Right renal cortex interstitium (tissue), 3 donors: ENCODE results near the gene BPIFB3. TPM values are rescaled to one million over a fixed set of nuclear protein-coding genes. Genes with fewer than 3 reads are reported as not detected.

Experiments used
- DNase-seq, 3 donors: peaks; one replicate each; pipeline ENCODE4 v3.0.0-alpha.2; 2013; ENCODE audit warnings: low read depth in 3 of 3, low spot score in 2 of 3
- polyA plus RNA-seq, 3 donors: library from polyadenylated mRNA; unstranded; fragments of 120-200 nt; gene quantifications; one replicate each; pipeline ENCODE4 v1.2.1, GENCODE V29; 2013; ENCODE audit not compliant: insufficient read length in 3 of 3

BPIFB3 gene
- polyA plus RNA-seq, 3 donors = not detected

- DNase-seq = no peak
Observed at GRCh38 chr20:33059741-33060390, 6.2 kb downstream of the BPIFB3 start.

- DNase-seq = no peak
Observed at GRCh38 chr20:33061658-33062028, 7.9 kb downstream of the BPIFB3 start.

- DNase-seq = no peak
Observed at GRCh38 chr20:33062105-33062824, 8.6 kb downstream of the BPIFB3 start.

- DNase-seq = no peak
Observed at GRCh38 chr20:33062825-33063149, 9.1 kb downstream of the BPIFB3 start.

GRCh38 chr20:33063271-33063670 lies 9.6 kb downstream of the BPIFB3 start:
- DNase-seq = no peak

GRCh38 chr20:33064572-33065287 lies 11.0 kb downstream of the BPIFB3 start:
- DNase-seq = no peak

- DNase-seq = no peak
Observed at GRCh38 chr20:33065785-33066184, 12.1 kb downstream of the BPIFB3 start.

- DNase-seq = no peak
Observed at GRCh38 chr20:33067806-33068205, 14.1 kb downstream of the BPIFB3 start.

DNA sequence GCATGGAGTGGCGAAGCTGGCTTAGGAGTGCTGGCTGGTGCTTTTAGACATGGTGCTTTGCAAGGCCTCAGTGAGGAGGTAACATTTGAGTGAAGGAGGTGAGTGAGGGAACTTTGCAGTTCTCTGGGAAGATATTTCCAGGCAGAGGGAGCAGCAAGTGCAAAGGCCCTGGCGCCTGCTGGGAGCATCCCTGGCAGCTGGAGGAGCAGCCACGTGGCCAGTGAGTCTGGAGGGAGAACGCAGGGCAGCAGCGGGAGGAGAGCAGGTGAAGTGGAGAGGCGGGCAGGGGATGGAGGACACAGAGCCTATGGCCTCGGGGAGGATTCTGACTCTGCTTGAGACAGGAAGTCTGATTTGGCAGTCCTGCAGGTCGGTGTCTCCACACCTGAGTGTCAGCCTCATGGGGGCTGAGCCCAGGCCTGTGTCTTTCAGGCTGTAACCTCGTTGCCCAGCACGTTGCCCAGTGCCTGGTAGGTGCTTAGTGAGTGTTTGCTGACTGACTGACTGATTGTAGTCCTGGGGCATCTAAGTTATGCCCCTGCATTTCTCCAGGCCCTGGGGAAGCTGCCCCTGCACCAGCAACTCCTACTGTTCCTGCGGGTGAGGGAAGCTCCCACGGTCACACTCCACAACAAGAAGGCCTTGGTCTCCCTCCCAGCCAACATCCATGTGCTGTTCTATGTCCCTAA lies 14.7 kb downstream of the BPIFB3 start:
- no peak for DNase-seq

GRCh38 chr20:33069673-33070072 lies 16.0 kb downstream of the BPIFB3 start:
- DNase-seq = no peak

DNA sequence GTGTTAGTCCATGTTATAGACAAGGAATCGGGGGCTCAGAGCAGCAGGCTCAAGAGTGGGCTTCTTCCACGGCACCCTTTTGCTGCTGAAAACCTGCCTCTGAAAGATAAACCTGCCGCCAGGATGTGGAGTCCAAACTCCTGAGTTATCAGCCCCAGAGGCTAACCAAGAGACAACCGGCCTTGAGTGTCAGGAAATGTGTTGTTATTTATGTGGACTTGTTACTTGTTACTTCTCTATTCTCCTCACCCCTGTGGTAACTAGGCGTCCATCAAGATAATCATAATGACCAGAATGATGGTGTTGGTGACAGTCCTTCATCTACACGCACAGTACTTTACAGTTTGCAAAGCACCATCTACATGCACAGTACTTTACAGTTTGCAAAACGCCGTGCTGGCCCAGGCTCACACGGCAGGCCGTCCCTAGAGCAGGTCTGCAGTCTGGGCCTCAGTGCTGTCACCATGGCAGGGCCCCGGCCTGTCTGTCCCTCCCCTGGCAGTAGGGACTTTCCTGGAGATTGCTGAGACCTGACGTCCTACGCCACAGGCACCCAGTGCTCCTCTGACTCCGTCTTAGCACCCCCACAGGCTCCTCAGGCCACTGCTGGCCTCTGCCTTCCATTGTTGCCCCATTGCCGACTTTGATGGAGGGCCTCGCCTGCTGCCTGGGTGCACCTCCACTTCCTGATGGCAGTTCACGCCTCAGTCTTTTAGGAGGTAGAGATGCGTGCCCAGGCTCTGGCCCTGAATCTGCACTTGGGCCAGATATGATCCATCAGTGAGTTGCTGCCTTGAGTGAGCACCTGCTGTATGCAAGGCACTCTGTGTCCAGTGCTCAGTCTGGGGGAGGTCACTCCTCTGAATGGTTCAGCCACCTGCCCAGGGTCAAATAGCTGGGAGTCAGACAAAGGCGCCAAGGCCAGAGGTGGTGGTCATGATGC lies 16.7 kb downstream of the BPIFB3 start:
- DNase-seq = no peak

- no peak for DNase-seq
Observed at GRCh38 chr20:33071198-33071597, 17.5 kb downstream of the BPIFB3 start.

GRCh38 chr20:33072362-33072761 lies 18.7 kb downstream of the BPIFB3 start:
- DNase-seq = no peak

DNA sequence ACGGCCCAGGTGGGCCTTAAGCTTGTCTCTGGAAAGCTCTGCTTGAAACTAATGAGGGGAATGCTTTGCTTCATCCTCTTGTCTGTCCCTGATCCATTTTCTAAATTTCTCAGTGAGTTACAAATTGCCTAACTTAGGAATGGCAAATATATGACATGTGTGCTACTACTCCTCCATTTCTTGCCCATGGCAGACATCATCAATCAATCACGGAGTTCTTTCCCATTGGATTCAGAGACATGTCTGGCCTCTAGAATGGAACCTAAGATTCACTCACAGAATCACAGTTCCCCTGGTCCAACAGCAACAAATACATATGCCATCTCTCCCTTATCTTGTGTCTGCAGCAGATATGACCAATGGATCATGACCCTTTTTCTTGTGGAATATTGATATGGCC lies 19.1 kb downstream of the BPIFB3 start:
- no peak for DNase-seq

GRCh38 chr20:33074675-33075074 lies 21.0 kb downstream of the BPIFB3 start:
- DNase-seq = no peak

GRCh38 chr20:33075281-33075680 lies 21.6 kb downstream of the BPIFB3 start:
- no peak for DNase-seq

GRCh38 chr20:33076662-33077372 lies 23.1 kb downstream of the BPIFB3 start:
- no peak for DNase-seq

GRCh38 chr20:33079259-33079658 lies 25.6 kb downstream of the BPIFB3 start, which contains the start of gene BPIFB4:
TSS of gene BPIFB4 (plus strand) at chr20:33079643. CDS start at chr20:33081527, 1,884 bp downstream.
- DNase-seq = no peak

DNA sequence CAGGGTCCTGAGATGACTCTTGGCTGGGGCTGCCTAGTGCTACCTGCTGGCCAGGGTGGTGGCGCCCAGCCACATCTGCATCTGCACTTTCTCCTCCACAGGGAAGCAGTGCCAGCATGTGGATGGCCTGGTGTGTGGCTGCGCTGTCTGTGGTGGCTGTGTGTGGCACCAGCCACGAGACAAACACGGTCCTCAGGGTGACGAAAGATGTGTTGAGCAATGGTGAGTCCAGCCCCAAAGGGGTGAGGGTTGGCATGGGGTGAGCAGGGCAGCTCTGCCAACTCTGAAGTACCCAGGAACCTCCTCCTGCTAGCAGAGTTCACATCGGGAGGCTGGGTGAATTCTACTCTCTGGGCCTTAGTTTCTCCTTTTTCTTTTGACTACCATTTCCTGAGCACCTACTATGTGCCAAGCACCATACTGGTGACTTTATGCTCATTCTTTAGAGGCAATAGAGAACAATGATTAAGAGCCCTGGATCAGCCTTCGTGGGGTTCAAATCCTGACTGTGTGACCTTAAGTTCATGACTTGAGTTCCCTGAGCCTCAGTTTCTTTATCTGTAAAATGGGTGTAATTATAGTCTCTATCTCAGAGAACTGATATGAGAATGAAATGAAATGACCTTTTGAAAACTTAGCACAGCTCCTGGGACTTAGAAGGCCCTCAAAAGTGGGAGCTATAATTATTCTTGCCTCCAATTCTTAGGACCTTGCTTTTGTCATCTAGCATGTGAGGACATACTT lies 27.9 kb downstream of the BPIFB3 start:
- no peak for DNase-seq
